HFF-Myc (cell line): ENCODE measurements around the gene RYR3.

Experiments used
- DNase-seq: peaks from one replicate; pipeline ENCODE4 v3.0.0-alpha.2; 2011; ENCODE audit warnings: low read depth; ENCODE audit errors: extremely low read depth
- H3K4me3 ChIP-seq: replicated peaks from 2 replicates; pipeline ENCODE4 v1.5.1; 2011; ENCODE audit warnings: low read depth, mild to moderate bottlenecking, control low read depth, low read length
- CTCF ChIP-seq: IDR thresholded peaks from 2 replicates; pipeline ENCODE4 v1.5.1; 2012; ENCODE audit warnings: mild to moderate bottlenecking, low read depth, low read length, control low read depth; ENCODE audit errors: missing control alignments

The RYR3 gene

GRCh38 chr15:33315044-33315443 is 4.3 kb downstream of the RYR3 start:
- no peak for TF ChIP-seq CTCF
- no peak overlapping the region for H3K4me3 ChIP-seq
- DNase-seq, result no peak

- no peak for TF ChIP-seq CTCF
- no peak overlapping the region for H3K4me3 ChIP-seq
- no peak for DNase-seq
These were observed 7.1 kb downstream of the RYR3 start for GRCh38 chr15:33317896-33318295.

- TF ChIP-seq CTCF, result no peak
- H3K4me3 ChIP-seq, result no peak overlapping the region
- DNase-seq, result no peak
These were observed 9.2 kb downstream of the RYR3 start for GRCh38 chr15:33320017-33320416.

- TF ChIP-seq CTCF, result no peak
- no peak for DNase-seq
- no peak overlapping the region for H3K4me3 ChIP-seq
These were observed 11.3 kb downstream of the RYR3 start for GRCh38 chr15:33322091-33322490.

GRCh38 chr15:33324609-33325008 is 13.8 kb downstream of the RYR3 start:
- no peak overlapping the region for H3K4me3 ChIP-seq
- no peak for TF ChIP-seq CTCF
- no peak for DNase-seq

- TF ChIP-seq CTCF, result no peak
- H3K4me3 ChIP-seq, result no peak overlapping the region
- DNase-seq, result no peak
These were observed 16.1 kb downstream of the RYR3 start for GRCh38 chr15:33326908-33327307.

GRCh38 chr15:33328106-33328505 is 17.3 kb downstream of the RYR3 start:
- no peak for TF ChIP-seq CTCF
- H3K4me3 ChIP-seq, result no peak overlapping the region

More at GRCh38 chr15:33328106-33328505, 17.3 kb downstream of the RYR3 start:
- no peak for DNase-seq
